GM13976 (cell line): Measurements from ENCODE around the gene SMG9.

Experiments used
- DNase-seq: peaks from one replicate; pipeline ENCODE4 v3.0.0; 2012; ENCODE audit warnings: low spot score
- CTCF ChIP-seq: IDR thresholded peaks from 2 replicates; pipeline ENCODE4 v1.5.1; 2012; ENCODE audit warnings: borderline replicate concordance, mild to moderate bottlenecking; ENCODE audit not compliant: insufficient read depth; ENCODE audit errors: extremely low read depth, missing control alignments, control extremely low read depth
- in situ Hi-C: fragments of 300-500 bp; cut with MboI; formaldehyde crosslinking; loops from one replicate; pipeline ENCODE4 v1.12.0; 2022; ENCODE audit warnings: low sequenced_read_pairs, mixed read lengths, inconsistent platforms; ENCODE audit not compliant: unreplicated experiment

The SMG9 gene

DNA sequence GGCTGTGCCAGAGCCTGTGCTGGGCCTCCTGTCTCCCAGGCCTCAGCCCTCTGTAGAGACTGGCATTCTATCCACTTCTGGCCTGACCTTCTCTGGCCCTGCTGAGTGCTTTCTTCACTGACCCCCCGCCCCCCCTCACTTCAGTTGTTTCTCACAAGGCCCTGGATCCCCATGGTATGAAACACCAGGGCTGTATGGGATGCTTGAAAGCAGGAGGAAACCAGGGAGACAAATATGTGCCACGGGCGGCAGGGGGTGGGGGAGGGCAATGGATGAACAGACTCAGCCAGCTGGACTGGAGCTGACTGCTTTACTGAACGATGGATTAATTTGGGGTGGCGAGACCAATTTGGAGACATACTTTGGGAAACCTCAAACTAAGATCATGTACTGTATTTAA is 24.8 kb downstream of the SMG9 start:
- no peak for TF ChIP-seq CTCF
- in situ Hi-C loops = no loop called here
- DNase-seq = no peak

- in situ Hi-C loops = no loop called here
- no peak for TF ChIP-seq CTCF
- no peak for DNase-seq
Observed at GRCh38 chr19:43727593-43727853, 27.2 kb downstream of the SMG9 start.

DNA sequence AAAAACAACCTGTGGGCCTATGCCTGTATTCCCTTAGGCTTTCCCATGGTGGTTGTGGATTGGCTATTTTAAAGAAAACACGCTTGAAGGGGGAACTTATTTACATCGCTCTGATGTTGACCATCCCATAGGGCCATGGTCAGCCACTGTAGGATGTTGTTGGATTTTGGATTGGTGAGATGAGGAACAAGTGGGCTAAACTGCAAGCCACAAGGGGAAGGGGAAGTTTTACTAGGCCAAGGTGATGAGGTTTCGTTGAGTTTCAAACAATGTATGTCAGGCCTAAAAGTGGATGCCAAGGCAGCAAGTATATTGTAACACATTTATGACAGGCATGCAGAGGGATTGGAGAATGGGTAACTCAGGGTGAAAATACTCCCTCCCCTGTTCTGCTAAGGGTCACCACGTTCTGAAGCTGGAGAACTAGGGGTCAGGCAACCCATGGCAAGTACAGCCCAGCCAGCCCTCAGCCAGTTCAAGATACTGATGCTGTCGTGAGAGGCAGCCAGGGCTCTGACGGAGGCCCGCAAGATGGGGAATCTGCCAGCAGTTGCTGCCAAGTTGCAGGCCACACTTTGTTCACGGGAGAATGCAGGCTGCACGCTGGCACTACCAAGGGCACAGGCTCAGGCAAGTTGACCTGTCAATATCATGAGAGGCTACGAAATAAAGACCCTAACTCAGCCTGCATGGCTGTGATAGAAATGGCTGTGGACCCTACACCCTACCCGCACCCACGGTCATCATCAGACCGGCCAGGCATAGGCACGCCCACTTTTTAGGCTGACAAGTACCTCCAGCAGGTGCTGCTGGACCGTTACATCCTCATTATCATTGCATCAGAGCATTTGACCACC is 27.8 kb downstream of the SMG9 start:
- in situ Hi-C loops = no loop called here
- no peak for TF ChIP-seq CTCF
- DNase-seq = no peak

DNA sequence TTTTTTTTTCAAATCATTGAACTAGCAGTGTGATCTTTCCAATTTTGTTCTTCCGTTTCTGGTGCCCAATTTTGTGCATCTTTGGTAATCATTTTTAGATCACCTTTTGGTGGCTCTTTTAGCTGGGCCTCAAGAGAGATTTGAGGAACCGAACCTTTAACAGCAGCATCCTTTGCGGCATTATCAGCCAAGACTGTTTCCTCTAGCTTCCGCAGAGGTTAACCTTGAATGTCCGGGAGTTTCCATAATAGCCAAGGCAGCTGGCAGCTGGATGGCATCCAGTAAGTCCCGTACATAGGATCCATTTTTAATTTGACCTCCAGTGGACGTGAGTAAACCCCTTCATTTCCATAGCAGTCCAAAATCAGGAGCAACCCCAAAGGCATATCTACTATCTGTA is 29.3 kb downstream of the SMG9 start:
- in situ Hi-C loops = no loop called here
- no peak for DNase-seq
- no peak for TF ChIP-seq CTCF

DNA sequence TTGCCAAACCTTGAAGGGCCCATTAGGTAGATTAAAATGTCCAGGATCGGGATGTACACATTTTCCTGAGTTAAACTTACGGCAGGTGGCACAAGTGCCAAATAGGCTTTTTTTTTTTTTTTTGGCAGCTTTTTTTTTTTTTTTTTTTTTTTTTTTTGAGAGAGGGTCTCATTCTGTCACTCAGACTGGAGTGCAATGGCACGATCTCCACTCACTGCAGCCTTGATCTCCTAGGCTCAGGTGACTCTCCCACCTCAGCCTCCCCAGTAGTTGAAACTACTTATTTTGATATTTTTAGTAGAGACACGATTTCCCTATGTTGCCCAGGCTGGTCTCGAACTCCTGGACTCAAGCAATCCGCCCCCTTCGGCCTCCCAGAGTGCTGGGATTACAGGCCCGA is 29.9 kb downstream of the SMG9 start:
- no peak for DNase-seq
- in situ Hi-C loops = no loop called here
- no peak for TF ChIP-seq CTCF

- peak; percentile 15 for TF ChIP-seq CTCF
- in situ Hi-C loops = no loop called here
- DNase-seq = no peak
Observed at GRCh38 chr19:43723588-43723987, 31.2 kb downstream of the SMG9 start.
